Inflammatory macrophage treated with lipopolysaccharide for 1 hour (primary cell): ENCODE data around the gene PLXNC1.

Experiments
- DNase-seq, 2 donors: peaks; one replicate each; pipeline ENCODE4 v3.0.0-alpha.2; 2020 to 2022

The PLXNC1 gene

DNA sequence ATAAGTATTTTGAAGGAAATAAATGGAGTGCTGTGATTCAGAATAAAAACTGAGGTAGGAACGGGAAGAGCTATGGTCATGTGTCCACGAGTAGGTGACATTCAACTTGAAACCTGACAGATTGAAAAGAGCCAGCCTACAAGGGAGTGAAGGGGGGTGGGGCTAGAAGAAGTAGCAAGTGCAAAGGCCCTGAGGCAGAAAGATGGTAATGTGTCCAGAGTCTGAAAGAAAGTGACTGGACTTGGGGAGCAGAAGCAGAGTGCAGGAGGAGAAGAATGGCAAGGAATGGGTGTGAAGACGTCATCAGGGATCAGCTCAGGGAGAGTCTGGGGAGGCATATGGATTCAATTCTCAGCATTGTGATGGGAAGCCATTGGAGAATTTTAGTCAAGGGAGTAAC lies 13.7 kb downstream of the PLXNC1 start:
- no peak for DNase-seq

DNA sequence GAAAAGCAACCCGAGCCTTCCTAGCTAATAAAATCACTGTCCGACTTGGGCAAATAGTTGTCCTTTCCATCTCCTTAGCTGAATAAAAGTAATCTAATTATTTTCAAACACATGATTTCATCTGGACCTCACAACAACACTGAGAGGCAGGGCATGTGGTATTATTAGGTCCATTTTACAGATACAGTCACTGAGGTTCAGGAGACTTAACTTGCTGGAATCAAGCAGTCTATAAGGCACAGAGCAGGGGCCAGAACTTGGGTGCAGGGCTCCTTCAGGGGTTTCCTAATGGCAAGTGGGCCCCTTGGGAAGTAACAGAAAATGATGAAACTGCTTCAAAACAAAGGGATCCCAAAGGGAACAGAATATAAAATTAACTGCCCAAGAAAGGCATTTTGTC lies 15.5 kb downstream of the PLXNC1 start:
- no peak for DNase-seq

DNA sequence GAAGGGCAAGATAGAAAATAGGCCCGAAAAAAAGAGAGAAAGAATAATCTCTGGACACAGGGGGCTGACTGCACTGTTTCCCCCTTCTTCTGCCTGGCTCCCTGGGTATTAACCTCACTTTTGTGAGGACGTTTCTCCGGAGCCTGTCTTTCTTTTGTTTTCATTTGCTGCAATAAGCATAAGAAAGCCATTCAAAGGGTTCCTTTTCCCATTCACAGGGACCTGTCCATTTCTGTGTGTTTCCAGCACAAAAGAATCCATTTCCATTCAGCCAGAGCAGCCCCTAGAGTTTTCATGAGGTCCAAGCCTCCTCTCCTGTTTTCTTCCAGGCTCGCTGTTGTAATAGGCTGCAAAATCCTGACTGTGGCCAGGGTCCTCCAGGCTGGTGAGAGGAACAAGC lies 16.8 kb downstream of the PLXNC1 start:
- no peak for DNase-seq

DNA sequence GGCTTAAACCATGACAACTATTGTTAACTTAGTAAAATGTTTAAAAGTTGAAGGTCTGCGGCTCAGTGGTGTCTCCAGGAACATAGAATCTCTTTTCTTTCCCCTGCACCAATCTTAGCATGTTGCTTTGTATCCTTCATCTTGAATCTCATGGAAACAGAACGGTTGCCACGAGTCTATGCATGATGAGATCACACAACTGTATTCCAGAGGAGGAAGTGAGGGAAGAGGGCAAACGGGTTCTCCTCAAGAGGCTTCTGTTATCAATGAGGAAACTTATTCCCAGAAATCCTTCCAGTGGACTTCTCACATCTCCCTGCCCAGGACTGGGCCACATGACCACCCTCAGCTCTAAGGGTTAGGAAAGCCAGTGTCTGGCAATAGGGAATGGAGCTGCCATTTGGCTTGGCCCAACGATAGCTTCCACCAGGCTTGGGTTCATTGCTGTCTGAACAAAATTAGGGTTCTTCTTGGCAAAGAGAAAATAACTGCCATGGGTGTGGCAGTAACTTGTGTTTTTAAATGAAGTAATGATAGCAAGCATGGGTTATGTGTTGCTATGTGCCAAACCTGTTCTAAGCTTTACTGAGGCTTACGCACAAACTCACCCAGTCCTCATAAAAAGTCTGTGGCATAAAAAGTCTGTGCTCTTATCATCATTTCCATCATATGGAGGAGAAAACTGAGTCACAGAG lies 17.4 kb downstream of the PLXNC1 start:
- no peak for DNase-seq

DNA sequence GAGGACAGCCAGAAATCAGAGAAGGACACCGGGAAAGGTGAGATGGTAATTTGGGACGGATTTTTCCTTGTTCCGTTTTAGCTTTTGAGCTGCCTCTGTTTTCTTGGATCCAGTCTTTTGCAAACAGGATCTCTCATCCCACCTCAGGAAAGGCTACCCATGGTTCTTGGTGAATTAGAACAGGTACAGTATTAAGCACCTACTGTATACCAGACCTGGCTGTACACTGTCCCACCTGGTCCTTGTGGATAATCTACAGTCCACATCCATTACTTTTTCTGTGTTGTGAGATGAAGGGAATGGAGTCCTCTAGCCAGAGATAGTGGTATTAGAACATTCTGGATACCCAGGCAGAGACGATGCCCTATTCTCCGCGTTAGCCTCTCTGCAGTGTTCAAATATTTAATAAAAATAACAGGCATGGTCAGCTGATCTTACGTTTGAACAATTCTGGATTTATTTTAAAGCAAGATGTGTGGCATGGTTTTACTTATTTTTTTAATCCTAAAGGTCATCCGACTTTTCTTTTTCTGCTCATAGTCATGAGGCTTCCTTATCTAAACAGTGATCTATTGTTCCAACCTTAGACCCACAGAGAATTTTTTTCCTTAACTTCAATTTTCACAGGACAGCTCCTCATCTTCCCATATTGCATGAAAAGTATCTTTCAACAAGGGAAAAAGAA lies 18.8 kb downstream of the PLXNC1 start:
- DNase-seq, result no peak

DNA sequence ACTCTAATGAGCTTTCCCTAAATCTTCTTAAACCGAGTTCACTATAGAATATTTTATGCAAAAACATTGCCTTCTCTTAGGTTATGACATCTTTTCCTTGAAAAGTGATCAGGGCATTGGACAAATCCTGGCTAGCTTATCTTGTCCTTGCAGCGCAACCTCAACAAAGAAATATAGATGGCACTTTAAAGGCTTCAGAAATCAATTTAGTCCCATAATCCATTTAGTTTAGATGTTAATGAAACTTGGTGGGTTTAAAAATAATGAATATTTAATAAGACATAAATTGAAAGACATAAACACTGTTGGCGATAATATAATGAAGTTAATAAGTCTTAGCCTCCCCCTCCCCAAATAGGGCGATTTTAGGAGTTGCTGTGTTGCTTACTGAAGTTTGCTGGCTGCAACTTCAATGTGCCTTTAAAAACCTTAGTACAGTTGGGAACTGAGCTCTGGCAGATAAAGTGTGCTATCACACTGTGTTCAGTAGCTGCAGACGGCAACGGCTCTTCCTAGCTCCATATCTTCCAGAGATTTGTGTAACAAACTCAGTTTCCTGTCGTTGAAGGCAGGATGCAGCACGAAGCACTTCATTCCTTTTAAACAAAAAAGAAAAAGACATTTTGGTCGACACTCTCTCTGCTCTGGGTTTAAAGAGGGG lies 19.5 kb downstream of the PLXNC1 start:
- no peak for DNase-seq

DNA sequence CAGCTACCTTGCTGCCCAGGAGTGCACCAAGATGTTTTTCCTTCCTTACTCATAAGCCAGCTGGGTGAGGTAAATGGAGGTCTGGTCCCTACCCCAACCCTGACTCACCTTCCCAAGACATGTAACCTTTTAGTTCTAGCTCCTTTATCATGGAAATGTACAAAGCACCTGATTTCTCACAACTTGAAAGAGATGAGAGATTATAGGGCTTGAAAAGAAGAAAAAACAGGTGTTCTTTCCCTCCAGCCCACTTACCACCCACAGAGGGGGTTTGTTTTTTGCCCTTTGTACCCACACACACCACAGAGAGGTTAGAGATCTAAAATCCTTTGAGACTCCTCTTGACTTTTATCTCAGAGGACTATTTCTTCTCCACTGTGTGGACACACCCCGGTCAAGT lies 21.1 kb downstream of the PLXNC1 start:
- no peak for DNase-seq

DNA sequence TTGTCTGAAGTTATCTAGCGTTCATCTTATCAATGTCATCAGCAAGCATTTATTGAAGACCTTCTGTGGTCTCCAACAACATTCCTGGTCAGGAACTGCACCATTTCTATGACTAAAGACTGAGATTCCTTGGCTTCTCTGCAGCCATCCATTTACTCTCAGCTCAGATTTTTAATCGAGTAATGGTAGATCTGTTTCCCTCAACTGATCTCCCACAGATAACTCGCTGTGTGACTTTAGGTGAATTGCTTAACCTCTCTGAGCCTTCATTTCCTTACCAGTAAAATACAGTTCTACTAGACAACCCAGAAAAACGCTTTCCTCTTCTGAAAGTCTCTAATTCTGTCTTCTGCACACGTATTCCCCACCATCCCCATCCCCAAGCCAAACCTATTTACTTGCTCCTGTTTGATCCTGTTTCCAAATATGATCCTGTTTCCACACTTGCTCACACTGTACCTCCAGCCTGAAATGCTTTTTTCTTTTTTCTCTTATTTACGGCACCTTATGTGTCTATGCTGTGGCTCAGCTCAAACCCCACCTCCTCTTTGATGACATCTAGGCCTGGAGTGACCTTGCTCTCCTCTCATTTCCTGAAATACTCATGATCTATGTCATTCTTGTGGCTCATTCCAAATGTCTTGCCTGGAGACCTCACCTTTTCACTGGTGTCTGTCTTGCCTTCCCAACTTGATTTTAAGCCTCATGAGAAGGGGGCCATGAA lies 21.8 kb downstream of the PLXNC1 start:
- DNase-seq, result no peak

DNA sequence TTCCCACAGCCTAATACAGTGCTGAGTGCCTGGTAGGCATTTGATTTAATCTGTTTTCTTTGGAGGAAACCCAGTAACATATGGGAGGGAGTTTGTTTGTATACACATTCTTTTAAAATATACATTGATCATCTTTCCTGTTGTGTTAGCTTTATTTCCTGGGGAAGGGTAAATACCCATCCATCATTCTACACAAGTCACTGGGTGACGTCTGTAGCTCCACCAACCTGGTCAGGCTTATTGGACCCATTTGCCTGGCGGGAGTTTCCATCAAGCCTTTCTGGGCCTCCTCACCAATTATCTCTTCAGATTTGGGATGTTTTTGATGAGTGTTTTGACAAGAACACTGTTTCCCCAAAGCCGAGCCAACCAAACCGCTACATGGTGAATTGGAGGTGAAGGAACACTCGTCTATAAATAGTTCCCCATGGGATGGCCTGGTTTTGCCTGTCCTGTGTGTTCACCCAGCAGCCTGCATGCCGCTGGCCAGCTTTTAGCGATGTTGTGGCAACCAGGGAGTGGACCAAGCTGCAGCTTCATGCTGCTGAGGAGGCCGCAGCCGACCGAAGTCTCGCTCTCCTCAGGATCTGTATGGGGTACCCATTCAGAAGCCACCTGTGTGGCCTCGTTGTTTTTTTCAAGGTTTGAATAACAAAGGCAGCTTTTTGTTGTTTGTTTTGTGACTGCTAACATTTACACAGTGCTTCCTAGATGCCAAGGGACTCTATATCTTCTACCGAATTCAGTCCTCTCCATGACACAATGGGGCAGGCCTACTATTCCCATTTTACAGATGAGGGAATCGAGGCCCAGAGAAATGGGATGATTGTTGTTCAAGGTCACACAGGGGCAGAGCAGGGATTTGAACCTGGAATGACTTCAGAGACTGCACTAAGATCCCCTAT lies 22.6 kb downstream of the PLXNC1 start:
- DNase-seq, result no peak

DNA sequence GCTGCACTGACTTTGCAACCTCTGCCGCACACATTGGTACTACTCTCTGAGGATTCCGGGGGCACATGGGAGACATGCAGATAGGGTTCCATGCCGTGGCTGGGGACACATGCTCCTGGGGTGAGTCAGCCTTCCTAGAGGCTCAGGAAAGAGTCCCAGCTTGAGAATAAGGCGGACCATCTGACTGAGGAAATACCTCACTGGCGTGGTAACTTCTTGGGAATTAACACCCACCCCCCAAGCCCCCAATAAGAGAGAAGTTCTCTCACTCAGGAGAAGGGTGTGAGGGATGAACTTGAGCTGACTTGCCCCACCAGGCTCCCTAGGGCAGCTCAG lies 23.2 kb downstream of the PLXNC1 start:
- no peak for DNase-seq

DNA sequence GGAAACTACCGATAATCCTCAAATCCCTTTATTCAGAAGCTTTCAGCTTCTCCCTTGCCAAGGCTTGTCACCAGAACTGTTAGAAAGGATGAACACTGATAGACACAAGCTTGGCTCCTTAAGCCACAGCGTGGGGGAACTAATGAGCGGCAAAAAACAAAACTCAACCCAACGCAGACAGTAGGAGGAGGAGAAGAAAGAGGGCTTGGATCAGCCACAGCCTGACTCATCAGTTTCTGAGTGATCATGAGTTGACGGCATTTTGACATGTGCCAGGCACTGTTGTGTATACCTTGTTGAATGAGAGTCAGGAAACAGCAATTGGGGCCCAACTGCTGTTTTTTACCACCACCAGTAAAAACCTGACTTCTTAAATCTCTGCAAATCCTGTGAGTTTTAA lies 23.7 kb downstream of the PLXNC1 start:
- DNase-seq, result peak; percentile 72 to 85

DNA sequence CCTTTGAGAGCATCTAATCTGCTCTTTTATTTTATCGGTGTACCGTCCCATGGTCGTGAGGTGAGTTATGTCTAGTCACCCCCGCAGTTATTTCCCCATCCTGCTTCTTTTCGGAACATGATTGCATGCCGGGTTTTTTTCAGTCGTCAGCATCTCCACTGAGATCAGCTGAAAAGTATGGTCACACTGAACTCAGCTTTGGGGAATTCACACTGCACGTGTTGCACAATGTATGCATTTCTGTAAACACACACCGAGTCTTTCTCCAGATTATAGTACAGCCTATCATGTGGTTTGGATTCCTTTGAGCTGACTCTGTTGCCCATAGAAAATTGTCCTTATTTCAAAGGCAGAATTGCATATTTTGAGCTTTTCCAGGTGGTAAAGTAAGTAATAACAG lies 24.6 kb downstream of the PLXNC1 start:
- DNase-seq, result peak; percentile 96 to 99

DNA sequence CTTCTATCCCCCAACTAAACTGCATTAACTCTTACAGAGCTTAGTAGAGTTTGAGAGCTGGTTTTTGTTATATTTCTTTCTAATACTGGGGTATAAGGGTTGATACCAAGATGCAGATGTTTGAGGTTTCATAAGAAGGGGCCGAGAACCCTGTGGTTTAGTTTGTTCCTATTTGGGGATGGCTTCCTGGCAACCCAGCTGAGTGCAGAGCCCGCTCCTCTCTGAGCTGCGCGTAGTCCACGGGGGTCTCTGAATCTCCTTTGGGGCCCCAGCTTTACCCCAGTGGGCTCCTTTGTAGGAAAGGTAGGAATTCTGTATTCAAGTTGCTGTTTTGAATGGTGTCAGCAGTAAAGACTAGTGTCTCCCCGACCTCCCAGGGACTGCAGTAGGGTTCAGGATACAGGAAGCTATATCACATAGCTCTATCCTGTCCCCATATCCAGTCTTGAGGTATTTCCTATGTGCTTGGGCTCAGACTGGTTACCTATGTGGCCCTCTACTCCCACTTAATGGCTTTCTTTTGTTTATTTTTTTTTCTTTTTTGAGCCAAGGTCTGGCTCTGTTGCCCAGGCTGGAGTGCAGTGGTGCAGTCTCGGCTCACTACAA lies 25.4 kb downstream of the PLXNC1 start:
- DNase-seq, result peak in 1 of 2 donors; percentile 47

DNA sequence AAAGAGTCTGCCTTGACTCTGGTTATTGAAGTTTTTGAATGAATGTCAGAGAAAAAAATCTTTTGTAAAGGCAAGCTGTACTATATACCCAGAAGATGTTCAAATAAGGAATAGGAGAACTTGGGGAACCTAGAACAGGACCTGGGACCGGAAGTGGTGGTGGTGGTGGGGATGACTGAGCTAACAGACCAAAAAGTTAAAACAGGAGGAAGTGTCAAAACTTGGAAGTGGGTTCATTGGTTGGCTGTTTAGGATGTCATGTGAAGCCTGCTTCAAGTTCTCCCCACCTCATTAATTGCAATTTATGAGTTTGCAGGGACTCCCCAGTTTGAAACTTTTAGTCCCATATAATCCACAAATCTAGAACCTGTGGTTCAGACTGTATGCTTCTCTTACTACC lies 26.2 kb downstream of the PLXNC1 start:
- DNase-seq, result peak; percentile 78 to 89

DNA sequence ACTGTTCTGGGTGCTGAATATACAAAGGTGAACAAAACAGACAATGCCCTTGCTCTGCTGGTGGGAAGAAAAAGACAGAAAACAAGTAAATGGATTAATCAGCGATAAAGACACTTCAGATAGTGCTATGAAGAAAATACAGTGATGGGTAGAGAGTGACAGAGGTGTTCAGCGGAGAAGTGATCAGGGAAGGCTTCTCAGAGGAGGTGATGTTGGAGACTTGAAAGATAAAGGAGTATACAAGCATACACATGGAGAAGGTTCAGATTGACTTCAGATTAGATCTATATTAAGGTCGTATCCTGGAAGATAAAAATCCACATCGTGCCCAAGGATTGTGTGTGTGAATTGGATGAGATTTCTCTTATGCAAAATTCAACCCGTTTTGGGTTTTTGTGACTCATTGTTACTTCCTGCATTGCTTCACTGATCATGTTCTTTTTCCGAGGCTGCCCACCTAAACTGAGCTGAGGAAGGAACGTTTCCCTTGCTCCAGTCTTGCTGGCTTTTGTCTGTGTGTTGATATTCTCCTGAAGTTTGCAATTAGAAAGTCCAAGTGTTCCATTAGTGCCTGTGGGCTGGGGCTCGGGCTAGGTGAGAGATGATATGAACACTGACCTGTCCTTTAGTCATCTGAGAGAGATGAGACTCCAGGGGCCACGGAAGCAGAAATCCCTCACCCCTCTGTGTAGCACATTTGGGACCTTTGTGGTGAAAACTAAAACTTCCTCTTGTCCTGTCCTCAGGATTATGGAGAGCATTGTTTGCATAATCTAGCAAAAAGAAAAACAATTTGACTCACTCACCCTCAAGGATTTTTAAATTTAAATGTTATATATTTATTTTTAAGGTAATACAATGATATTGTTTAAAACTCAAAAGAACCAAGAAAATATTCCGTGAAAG lies 27.6 kb downstream of the PLXNC1 start:
- DNase-seq, result peak; percentile 77 to 87

DNA sequence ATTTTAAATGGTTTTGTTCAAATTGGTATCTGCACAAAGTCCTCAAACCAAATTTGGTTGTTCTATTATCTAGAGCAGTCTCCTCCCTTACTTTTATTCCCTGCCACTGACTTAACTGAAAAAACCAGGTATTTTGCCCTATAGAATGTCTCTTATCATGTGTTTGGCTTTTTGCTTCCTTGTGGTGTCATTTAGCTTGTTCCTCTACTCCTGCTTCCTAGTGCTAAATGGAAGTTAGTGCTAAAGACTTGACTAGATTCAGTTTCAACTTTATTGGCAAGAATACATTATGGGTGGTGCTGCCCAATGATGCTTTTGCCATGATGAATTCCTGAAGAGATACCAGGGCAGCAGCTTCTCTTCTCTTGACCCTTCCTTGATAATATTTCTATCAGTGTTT lies 29.7 kb downstream of the PLXNC1 start:
- DNase-seq, result no peak

DNA sequence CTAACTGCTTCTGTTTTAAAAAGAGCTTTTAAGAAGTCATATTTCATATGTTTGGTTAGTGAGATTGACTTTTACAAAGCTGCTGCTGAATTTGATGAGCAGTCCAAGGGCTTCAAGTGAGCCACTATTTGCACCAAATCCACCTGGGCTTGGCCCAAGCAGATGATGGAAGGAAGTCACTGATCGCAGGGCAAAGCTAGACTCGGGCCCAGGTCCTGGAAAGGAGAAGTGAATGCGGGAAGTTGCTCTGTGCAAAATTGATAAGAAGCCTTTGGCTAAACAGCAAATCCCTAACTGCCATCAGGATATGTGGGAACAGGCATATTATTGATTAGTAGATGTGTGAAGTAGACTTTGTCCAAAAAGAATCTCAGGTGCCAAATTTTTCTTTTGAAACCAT lies 30.5 kb downstream of the PLXNC1 start:
- DNase-seq, result no peak

DNA sequence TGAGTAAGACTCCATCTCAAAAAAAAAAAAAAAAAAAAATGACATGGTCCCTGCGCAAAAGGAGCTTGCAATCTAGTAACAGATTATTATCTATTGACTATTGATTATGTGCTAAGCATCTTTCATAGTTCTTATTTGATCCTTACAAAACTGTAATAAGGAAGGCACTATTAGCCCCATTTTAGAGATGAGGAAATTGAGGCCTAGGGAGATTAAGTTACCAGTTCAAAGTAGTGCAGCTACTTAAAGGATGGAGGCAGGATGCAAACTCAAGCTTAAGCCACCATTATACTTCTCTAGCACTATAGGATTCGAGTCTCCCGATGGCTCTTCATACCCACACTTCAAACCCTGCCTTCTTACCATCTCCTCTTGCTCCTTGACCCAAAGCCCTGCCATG lies 31.3 kb downstream of the PLXNC1 start:
- DNase-seq, result no peak

DNA sequence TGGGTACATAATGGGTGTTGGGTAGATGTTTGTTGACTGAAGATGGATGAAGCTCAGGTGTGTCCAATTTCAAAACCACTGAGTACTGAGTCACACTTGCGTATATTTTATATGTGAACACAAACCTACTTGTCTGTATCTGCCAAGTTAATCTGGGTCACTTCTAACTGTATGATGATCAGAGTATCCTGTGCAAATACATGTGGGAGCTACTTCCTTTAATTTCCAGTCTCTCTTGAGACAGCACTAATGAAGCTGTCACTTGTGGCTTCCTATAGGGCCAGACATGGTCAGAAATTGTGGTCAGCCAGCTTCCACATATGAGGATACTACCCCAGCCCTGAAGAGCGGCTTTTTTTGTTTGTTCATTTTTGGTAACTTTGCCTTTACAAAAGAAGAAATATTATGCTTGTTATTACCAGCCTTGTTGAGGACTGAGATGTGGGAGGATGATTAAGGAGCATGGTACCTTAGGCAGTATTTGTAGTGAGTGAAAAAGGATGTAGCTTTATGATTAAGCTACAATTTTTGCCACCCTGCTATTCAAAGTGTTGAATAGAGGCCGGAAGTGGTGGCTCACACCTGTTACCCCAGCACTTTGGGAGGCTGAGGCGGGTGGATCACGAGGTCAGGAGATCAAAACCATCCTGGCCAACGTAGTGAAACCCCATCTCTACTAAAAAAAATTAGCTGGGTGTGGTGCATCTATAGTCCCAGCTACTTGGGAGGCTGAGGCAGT lies 32.4 kb downstream of the PLXNC1 start:
- DNase-seq, result peak; percentile 73 to 83

DNA sequence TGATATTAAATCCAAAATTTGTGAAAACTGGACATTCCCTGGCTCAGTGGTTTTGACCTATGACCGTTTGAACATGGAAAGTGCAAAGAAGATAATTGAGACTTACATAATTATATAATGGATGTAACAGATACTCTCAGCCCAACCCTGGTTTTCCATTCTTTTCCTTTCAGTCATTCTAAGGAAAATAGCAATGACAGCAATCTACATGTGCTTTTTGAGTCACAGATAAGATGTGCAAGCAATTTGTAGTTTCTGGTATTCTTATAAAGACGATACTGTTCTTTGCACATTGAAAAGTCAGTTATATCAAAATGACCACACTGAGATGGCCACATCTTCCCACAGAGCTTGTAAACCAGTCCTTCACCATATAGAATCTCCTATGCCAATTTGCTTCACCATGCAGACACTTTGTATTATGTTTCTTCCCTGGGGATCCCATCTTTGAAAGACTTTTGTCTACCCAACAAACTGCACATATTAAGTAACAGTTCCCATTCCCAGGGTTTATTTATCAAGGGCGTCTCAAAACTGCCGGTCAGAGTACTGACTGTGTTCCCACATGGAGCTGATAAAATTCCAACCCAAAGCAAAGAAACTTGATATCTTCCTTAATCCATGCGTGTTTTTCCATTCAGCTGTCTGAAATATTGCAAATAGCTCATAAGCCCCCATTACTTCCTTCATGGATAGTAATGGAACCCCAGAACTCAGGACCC lies 34.8 kb downstream of the PLXNC1 start:
- no peak for DNase-seq
